HG02885 (cell line): ENCODE data around the gene CLEC7A.

Experiments
- ATAC-seq: cut with Tn5 transposase; IDR thresholded peaks from one replicate; pipeline ENCODE4 v1.9.1; 2021; ENCODE audit warnings: mild to moderate bottlenecking; ENCODE audit not compliant: unreplicated experiment, poor library complexity

The CLEC7A gene

DNA sequence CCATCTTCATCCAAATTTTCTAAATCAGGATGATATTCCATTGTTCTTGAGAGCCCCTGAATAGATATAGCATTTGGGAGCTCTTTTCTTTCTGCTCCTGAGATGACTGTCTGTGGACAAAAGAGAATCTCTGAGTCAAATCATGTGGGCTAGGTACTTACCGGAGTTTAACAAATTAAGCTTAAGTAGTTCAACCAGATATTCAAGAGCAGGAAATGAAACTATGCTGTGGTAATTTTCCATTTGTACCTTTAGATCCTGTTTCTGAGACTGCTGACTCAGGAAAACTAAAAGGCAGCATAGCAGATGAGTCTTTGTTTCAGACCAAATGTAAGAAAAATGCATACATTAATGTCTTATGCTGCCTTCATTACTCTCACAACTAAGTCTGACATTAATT lies at the start of gene CLEC7A:
CLEC7A (minus strand) TSS at position 158 of the 400 bp plus-strand sequence; CDS start at position 41, 117 bp downstream.
- peak; percentile 94 for ATAC-seq

DNA sequence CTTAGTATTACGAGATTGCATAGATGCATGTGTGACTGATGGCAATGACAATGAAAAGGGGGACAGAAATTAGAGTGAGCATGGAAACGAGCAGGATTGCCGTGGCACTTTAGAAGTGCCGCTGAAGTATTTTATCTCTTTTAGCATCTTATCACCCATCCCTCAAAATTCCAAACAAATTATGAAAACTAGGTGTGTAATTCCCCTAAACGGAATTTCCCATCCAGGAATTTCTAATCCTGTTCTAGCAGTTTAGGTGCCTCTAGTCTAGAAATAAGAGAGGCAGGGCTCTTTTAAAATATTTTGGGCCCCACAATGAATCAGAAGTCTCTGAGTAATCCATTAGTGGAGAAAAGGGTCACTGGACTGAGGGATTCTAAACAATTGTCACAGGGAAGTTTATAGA lies 49.8 kb upstream of the CLEC7A start:
- ATAC-seq: no peak

DNA sequence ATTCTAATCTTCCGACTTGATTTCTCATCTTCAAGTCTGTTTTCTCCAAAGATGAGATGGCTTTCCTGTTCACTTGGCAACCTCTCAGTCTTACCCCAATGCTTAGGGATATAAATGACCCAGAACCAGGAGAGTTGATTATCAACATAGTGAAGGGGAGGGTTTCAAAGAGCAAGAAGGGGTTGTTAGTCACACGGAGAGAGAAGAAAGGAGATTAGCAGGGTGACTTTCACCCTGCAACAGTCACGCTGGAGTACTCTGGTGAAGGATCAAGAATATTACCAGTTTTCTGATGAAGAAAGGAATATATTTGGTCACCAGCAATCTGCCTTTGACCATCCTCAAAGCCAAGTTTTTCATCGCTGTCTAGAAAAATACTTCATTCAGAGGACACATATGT lies 48.8 kb upstream of the CLEC7A start, which contains the start of gene TMEM52B:
TMEM52B (plus strand) TSS at position 212 of the 400 bp plus-strand sequence. CDS start 543 bp downstream, outside the sequence.
- ATAC-seq: no peak

DNA sequence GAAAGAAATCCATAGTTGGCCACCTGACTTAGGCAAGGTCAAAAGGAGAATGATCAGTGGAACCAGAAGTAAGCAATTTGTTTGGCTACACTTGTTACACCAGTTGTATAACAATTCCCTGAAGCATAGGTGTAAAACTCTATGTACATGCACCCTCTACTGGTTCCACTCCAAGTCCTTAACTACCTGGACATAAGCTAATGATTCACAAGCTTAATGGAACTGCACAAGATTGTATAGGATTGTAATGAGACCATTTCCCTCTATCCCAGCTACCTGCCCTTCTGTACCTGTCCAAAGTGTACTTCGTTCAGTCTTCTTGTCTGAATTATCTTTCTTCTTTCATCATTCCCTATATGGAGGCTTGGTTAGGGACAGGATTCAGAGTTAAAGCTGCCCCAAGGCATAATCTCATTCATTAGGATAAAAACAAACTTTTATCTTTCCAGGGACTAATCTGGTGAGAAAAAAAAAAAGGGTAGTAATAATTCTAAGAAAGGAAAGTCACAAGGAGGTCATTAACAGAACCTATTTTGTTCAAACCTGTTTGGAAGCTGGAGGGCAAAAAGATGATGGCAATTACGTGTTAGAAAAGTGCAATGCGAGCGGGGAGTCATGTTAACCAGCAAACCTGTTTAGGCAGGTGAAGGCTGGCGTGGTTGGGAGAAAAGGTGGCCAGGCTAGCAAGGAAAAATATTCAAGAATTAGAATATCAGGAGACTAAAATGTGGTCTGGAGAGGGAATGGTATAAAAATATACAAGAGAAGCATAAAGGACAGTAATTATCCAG lies 46.0 kb upstream of the CLEC7A start:
- ATAC-seq: no peak

DNA sequence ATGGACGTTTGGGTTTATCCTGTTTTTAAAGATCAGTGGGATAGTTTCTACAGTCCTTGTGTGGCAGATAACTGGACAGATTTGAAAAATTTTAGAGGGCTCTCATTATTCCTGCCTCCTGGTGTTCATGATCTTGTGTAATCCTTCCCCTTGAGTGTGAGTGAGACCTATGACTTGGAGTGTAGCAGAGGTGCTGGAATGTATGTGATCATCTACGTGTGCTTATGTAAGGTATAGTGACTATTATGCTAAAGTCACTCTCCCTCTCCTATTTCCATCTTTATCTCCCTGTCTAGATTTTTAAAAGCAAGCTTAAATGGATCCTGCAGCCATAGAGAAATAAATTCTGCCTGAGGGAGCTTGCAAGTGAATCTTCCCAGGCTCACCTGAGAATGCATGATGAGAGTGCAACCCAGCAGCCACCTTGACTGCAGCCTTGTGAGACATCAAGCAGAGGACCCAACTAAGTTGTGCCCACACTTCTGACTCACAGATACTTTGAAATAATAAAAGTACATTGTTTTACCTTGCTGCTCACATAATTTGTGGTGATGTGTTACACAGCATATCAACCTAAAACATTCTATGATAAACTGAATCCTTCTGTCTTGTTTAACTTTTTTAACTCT lies 45.1 kb upstream of the CLEC7A start:
- ATAC-seq: no peak

DNA sequence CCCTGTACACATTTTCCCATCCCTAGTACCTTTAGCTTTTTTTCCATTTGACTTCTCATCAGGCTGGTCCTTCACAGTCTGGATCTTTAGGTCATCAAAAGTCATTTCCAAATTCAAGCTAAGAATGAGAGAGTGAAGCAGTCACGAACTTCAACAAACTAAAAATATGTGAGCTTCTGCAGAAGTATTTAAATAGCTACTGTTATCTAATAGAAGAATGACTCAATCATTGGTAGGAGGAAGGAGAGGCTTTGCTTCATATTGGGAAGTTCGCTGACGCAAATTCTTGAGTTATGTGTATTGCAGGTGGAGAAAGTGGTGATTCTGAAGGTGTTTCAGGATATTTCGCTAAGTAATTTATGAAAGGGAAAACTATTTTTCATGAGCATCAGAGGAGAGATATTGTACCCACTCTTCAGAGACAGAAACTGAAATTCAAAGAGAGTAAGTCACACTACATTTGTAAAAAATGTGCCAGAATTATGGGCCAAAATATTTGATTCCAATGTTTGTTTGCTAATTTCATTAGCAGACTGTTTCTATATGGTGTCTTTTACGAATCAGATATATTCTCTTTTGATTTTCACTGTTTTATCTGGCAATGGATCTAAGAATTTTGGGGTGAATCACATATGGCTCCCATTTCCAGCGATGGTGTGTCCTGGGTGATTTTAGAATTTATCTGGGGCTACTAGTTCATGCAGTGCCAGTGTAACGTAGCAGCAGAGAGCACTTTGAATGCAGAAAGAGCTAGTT lies 42.2 kb upstream of the CLEC7A start, which contains the start of gene OLR1:
OLR1 (minus strand) TSS at position 160 of the 756 bp plus-strand sequence; CDS start at position 105, 55 bp downstream.
- no peak for ATAC-seq

- no peak for ATAC-seq
Measured at GRCh38 chr12:10170216-10170615, 40.2 kb upstream of the CLEC7A start.

- ATAC-seq: no peak
Measured at GRCh38 chr12:10169104-10169503, 39.1 kb upstream of the CLEC7A start.

DNA sequence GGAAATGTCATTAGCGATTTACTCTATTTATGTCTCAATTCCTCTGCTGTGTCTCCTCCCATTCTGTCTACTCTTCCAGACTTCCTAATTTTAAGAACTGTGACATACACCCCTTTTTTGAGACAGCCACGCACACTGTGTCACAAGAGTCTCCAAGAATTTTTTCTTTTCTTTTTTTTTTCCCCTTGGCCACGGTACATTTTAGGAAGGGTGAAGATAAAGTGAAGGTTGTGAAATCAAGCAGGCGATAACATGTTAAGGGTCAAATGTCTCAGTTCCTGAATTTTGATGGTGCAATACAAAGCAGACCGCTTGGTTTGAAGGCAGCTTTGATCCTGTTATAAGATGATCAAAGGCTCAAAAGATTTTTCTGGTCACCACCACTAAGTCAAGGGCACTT lies 37.6 kb upstream of the CLEC7A start:
- no peak for ATAC-seq

GRCh38 chr12:10165421-10165820 lies 35.4 kb upstream of the CLEC7A start:
- ATAC-seq: no peak

GRCh38 chr12:10163084-10163483 lies 33.1 kb upstream of the CLEC7A start:
- ATAC-seq: no peak

GRCh38 chr12:10160617-10161385 lies 30.8 kb upstream of the CLEC7A start:
- no peak for ATAC-seq

DNA sequence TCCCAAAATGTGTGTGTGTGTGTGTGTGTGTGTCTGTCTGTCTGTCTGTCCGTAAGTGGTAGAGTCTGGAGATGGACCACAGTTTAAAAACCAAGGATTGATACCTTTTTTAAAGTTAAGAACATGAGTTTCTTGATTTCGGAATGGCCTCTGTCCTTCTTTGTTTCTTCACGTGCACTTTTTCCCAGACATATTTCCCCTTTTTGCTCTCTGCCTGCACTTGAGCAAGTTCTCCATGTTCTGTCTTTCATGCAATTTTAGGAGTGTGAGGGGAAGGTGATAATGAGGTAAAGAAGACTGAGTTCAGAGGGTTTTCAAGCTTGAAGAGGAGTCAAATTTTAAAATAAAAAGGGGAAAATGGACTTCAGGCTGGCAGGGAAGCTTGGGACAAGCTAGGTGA lies 29.3 kb upstream of the CLEC7A start:
- no peak for ATAC-seq

GRCh38 chr12:10158406-10158805 lies 28.4 kb upstream of the CLEC7A start:
- no peak for ATAC-seq

GRCh38 chr12:10155966-10156365 lies 26.0 kb upstream of the CLEC7A start:
- no peak for ATAC-seq

GRCh38 chr12:10154145-10154496 lies 24.1 kb upstream of the CLEC7A start:
- no peak for ATAC-seq

- peak; percentile 52 for ATAC-seq
Measured at GRCh38 chr12:10153271-10154144, 23.5 kb upstream of the CLEC7A start.

DNA sequence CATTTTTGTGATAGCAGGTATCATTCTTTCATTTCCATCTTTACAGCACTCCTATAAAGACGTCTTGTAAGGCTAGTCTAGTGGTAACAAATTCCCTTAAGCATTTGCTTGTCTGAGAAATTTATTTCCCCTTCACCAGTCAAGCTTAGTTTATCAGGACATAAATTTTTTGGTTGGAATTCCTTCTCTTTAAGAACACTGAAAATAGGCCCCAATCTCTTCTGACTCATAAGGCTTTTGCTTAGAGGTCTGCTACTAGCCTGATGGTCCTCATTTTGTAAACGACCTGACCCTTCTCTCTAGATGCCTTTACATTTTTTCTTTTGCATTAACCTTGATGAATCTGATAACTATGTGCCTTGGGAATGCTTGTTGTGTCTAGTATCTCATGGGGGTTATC lies 21.6 kb upstream of the CLEC7A start:
- ATAC-seq: no peak

DNA sequence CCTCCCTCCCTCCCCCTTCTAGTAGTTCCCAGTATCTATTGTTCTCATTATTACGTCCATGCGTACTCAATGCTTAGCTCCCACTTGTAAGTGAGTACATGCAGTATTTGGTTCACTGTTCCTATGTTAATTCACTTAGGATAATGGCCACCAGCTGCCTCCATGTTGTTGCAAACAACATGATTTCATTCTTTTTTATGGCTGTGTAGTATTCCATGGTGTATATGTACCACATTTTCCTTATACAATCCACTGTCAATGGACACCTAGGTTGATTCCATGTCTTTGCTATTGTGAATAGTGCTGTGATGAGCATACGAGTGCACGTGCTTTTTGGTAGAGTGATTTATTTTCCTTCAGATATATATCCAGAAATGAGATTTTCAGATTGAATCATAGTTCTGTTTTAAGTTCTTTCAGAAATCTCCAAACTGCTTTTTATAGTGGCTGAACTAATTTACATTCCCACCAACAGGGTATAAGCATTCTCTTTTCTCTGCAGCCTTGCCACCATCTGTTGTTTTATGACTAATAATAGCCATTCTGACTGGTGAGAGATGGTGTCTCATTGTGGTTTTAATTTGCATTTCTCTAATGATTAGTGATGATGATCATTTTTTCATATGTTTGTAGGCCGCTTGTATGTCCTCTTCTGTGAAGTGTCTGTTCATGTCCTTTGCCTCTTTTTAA lies 17.9 kb upstream of the CLEC7A start:
- no peak for ATAC-seq
